Neural crest cell (in vitro differentiated cells): ENCODE data around the gene PGA4. TPM values are rescaled to one million over a fixed set of nuclear protein-coding genes. Genes with fewer than 3 reads are reported as not detected.
"Not testable (repeated sequence)": the region's sequence is repeated elsewhere in the genome, so short reads cannot be mapped to it uniquely, and the experiment has no call there.

Source experiments
- DNase-seq: peaks from one replicate; pipeline ENCODE4 v3.0.0; 2021; ENCODE audit warnings: low read depth, mixed read lengths, low spot score
- H3K27ac Mint-ChIP-seq: one replicate; pipeline ENCODE4 v1.8.0; 2021; ENCODE audit warnings: mild to moderate bottlenecking, mixed read lengths; ENCODE audit not compliant: unreplicated experiment
- H3K27me3 Mint-ChIP-seq: 2 replicates; pipeline ENCODE4 v1.8.0; 2021; ENCODE audit warnings: low read depth, mild to moderate bottlenecking, mixed read lengths
- H3K36me3 Mint-ChIP-seq: 2 replicates; pipeline ENCODE4 v1.8.0; 2021; ENCODE audit warnings: low read depth, mild to moderate bottlenecking, mixed read lengths
- H3K4me1 Mint-ChIP-seq: 2 replicates; pipeline ENCODE4 v1.8.0; 2021; ENCODE audit warnings: mixed read lengths
- H3K4me3 Mint-ChIP-seq: one replicate; pipeline ENCODE4 v1.8.0; 2021; ENCODE audit warnings: mild to moderate bottlenecking, mixed read lengths
- H3K9me3 Mint-ChIP-seq: 2 replicates; pipeline ENCODE4 v1.8.0; 2021; ENCODE audit warnings: mixed read lengths
- CTCF ChIP-seq: fragments of 200-600 bp; sonication (generic); conservative IDR thresholded peaks from 2 replicates; pipeline ENCODE4 v1.5.0; 2021; ENCODE audit warnings: antibody characterized with exemption, mild to moderate bottlenecking
- long read RNA-seq: library from polyadenylated mRNA; unstranded; transcript quantifications from one replicate; pipeline ENCODE4 v2.0.0, GENCODE V29; 2020
- total RNA-seq: library from RNA; stranded (reverse); gene quantifications from 2 replicates; pipeline ENCODE4 v1.2.1, GENCODE V29; 2021

PGA4 gene
- total RNA-seq = not detected in 2 replicates
- long read RNA-seq = 0 reads

GRCh38 chr11:61222047-61222446 lies at the start of gene PGA4:
TSS of gene PGA4 (plus strand) at chr11:61222347. CDS start at chr11:61222401, 54 bp downstream.
- DNase-seq, H3K36me3 Mint-ChIP-seq, H3K9me3 Mint-ChIP-seq, H3K27ac Mint-ChIP-seq, H3K4me1 Mint-ChIP-seq, H3K27me3 Mint-ChIP-seq, H3K4me3 Mint-ChIP-seq: not testable (repeated sequence)

- peaks cover 4% of the 10 kb centered on the region for H3K9me3 Mint-ChIP-seq
- DNase-seq = no peak
- H3K27me3 Mint-ChIP-seq = peaks cover 26% of the 10 kb centered on the region
Observed at GRCh38 chr11:61172356-61172755, 49.8 kb upstream of the PGA4 start.

GRCh38 chr11:61172888-61173287 lies 49.3 kb upstream of the PGA4 start:
- H3K9me3 Mint-ChIP-seq = peaks cover 4% of the 10 kb centered on the region
- no peak for DNase-seq
- no peak for TF ChIP-seq CTCF
- H3K27ac Mint-ChIP-seq = peak overlapping the region; percentile 21
- H3K36me3 Mint-ChIP-seq = no peaks in the 10 kb centered on the region
- peaks cover 26% of the 10 kb centered on the region for H3K27me3 Mint-ChIP-seq
- no peak overlapping the region for H3K4me3 Mint-ChIP-seq
- no peaks in the 10 kb centered on the region for H3K4me1 Mint-ChIP-seq

More at GRCh38 chr11:61172356-61172755, 49.8 kb upstream of the PGA4 start:
- Mint-ChIP-seq H3K36me3 (no peaks in the 10 kb centered on the region), H3K4me3 (no peak overlapping the region), H3K4me1 (no peaks in the 10 kb centered on the region), H3K27ac (no peak overlapping the region)
- no peak for TF ChIP-seq CTCF

- Mint-ChIP-seq H3K27ac (no peak overlapping the region), H3K4me1 (no peaks in the 10 kb centered on the region), H3K36me3 (no peaks in the 10 kb centered on the region), H3K9me3 (peaks cover 4% of the 10 kb centered on the region), H3K4me3 (no peak overlapping the region), H3K27me3 (peaks cover 26% of the 10 kb centered on the region)
- TF ChIP-seq CTCF = no peak
- no peak for DNase-seq
Observed at GRCh38 chr11:61173456-61173855, 48.7 kb upstream of the PGA4 start.

GRCh38 chr11:61174273-61174672 lies 47.9 kb upstream of the PGA4 start:
- Mint-ChIP-seq H3K4me1 (no peaks in the 10 kb centered on the region), H3K4me3 (no peak overlapping the region), H3K27me3 (peaks cover 29% of the 10 kb centered on the region), H3K27ac (no peak overlapping the region), H3K36me3 (no peaks in the 10 kb centered on the region), H3K9me3 (peaks cover 4% of the 10 kb centered on the region)
- no peak for DNase-seq
- no peak for TF ChIP-seq CTCF

- TF ChIP-seq CTCF = no peak
- Mint-ChIP-seq H3K4me3 (no peak overlapping the region), H3K27me3 (peaks cover 34% of the 10 kb centered on the region), H3K4me1 (no peaks in the 10 kb centered on the region), H3K27ac (no peak overlapping the region), H3K9me3 (peaks cover 4% of the 10 kb centered on the region), H3K36me3 (no peaks in the 10 kb centered on the region)
- no peak for DNase-seq
Observed at GRCh38 chr11:61174949-61175348, 47.2 kb upstream of the PGA4 start.
